Left hindlimb (tissue), 1 donor: ENCODE results near the gene LHX5.
A peak's percentile ranks its signal among the peaks of the same experiment; 100 is the strongest.

Experiments
- DNase-seq: peaks from one replicate; pipeline ENCODE4 v3.0.0-alpha.2; 2018

Gene LHX5

GRCh38 chr12:113464852-113465719, 6.6 kb downstream of the LHX5 start:
- DNase-seq, result no peak

GRCh38 chr12:113464452-113464775, 7.3 kb downstream of the LHX5 start:
- DNase-seq, result no peak

- DNase-seq, result no peak
Measured at GRCh38 chr12:113463746-113464451, 7.8 kb downstream of the LHX5 start.

GRCh38 chr12:113462998-113463745, 8.5 kb downstream of the LHX5 start:
- no peak for DNase-seq

- DNase-seq, result peak; percentile 64
Measured at GRCh38 chr12:113462117-113462774, 9.4 kb downstream of the LHX5 start.

- no peak for DNase-seq
Measured at GRCh38 chr12:113461666-113462065, 10.0 kb downstream of the LHX5 start.

- DNase-seq, result no peak
Measured at GRCh38 chr12:113459981-113460380, 11.7 kb downstream of the LHX5 start.

GRCh38 chr12:113457710-113458109, 14.0 kb downstream of the LHX5 start:
- no peak for DNase-seq

- no peak for DNase-seq
Measured at GRCh38 chr12:113457185-113457584, 14.5 kb downstream of the LHX5 start.

GRCh38 chr12:113456761-113457160, 14.9 kb downstream of the LHX5 start:
- DNase-seq, result no peak

- no peak for DNase-seq
Measured at GRCh38 chr12:113456199-113456598, 15.5 kb downstream of the LHX5 start.

- no peak for DNase-seq
Measured at GRCh38 chr12:113453330-113453729, 18.3 kb downstream of the LHX5 start.

- DNase-seq, result no peak
Measured at GRCh38 chr12:113452458-113452857, 19.2 kb downstream of the LHX5 start.

- DNase-seq, result no peak
Measured at GRCh38 chr12:113449839-113450238, 21.8 kb downstream of the LHX5 start.

GRCh38 chr12:113449299-113449698, 22.4 kb downstream of the LHX5 start:
- no peak for DNase-seq

GRCh38 chr12:113448873-113449272, 22.8 kb downstream of the LHX5 start:
- DNase-seq, result no peak

- DNase-seq, result no peak
Measured at GRCh38 chr12:113445544-113446171, 26.0 kb downstream of the LHX5 start.

- DNase-seq, result no peak
Measured at GRCh38 chr12:113443030-113443539, 28.6 kb downstream of the LHX5 start.

- DNase-seq, result no peak
Measured at GRCh38 chr12:113440947-113441782, 30.5 kb downstream of the LHX5 start.

- DNase-seq, result no peak
Measured at GRCh38 chr12:113440336-113440735, 31.3 kb downstream of the LHX5 start.

- DNase-seq, result no peak
Measured at GRCh38 chr12:113439606-113440030, 32.1 kb downstream of the LHX5 start.

- DNase-seq, result no peak
Measured at GRCh38 chr12:113439301-113439597, 32.4 kb downstream of the LHX5 start.
